ENCODE data around the gene CIAO1.
A peak's percentile ranks its signal among the peaks of the same experiment; 100 is the strongest.

Gene CIAO1

DNA sequence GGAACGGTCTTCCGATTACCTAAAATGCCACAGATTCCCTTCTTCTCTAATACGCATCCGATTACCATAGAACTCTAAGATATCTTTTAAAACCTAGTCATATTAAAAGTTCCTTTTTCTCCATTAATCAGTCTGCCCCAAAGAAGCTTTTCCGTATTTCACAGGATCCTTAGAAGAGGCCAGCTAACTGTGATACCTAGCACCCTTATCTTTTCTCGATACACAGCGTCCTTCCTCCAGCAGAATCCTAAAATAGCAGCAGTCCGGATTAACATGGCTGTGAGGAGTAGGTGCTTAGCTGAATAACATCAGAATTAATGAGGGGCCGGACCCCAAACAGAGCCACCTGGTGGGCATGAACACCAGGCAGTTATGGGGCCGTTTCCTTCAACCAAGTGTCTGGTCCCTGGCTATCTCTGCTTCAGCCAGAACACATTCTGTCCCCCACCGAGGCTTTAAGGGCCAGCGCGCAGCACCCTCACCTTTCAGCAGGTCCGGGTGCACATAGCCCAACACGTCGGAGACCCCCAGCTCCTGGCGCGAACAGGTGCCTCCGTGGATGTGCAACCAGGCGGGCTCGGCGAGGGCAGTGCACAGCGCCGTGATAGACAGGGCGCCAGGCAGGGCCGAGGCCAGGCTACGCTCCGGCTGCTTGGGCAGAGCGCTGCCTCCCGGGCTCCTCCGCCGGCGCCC lies 1.2 kb upstream of the CIAO1 start:
- DNase-seq (ENCODE audit: low read depth) = no peak

DNA sequence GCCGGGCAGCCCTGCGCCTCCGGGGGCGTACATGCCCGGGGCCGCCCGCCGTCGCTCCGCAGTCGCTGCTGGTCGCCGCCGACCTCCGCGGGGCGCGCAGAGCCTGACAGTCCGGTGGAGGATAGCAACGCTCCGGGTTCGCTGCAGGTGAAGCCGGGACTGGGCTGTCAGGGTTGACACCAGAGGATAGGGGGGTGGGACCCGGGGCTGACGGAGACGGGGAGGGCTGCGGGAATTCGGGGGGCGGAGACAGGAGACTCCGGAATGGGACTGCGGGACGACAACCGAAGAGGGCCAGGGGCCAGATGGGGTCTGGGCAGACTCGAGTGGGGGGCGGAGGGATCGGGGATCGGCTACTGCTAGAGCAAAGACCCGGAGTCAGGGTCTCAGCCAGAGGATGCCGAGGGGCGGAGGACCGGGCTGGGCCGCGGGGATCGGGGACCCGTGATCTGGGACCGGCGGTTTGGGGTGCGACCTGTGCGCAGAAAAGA lies 631 bp upstream of the CIAO1 start:
- no peak for DNase-seq (ENCODE audit: low read depth)
- peak overlapping the region; percentile 98 for H3K4me3 ChIP-seq (ENCODE audit: low read depth, low read length)
- TF ChIP-seq, protein P1, sequence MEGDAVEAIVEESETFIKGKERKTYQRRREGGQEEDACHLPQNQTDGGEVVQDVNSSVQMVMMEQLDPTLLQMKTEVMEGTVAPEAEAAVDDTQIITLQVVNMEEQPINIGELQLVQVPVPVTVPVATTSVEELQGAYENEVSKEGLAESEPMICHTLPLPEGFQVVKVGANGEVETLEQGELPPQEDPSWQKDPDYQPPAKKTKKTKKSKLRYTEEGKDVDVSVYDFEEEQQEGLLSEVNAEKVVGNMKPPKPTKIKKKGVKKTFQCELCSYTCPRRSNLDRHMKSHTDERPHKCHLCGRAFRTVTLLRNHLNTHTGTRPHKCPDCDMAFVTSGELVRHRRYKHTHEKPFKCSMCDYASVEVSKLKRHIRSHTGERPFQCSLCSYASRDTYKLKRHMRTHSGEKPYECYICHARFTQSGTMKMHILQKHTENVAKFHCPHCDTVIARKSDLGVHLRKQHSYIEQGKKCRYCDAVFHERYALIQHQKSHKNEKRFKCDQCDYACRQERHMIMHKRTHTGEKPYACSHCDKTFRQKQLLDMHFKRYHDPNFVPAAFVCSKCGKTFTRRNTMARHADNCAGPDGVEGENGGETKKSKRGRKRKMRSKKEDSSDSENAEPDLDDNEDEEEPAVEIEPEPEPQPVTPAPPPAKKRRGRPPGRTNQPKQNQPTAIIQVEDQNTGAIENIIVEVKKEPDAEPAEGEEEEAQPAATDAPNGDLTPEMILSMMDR (IDR thresholded peaks at IDR 0.05; ENCODE audit: control insufficient read depth, extremely low read depth, insufficient read depth) = no peak

More for the DNA sequence above, 1.2 kb upstream of the CIAO1 start:
- H3K4me3 ChIP-seq (ENCODE audit: low read depth, low read length) = peak overlapping the region; percentile 98
- TF ChIP-seq, protein P1 (IDR thresholded peaks at IDR 0.05; ENCODE audit: control insufficient read depth, extremely low read depth, insufficient read depth) = no peak

DNA sequence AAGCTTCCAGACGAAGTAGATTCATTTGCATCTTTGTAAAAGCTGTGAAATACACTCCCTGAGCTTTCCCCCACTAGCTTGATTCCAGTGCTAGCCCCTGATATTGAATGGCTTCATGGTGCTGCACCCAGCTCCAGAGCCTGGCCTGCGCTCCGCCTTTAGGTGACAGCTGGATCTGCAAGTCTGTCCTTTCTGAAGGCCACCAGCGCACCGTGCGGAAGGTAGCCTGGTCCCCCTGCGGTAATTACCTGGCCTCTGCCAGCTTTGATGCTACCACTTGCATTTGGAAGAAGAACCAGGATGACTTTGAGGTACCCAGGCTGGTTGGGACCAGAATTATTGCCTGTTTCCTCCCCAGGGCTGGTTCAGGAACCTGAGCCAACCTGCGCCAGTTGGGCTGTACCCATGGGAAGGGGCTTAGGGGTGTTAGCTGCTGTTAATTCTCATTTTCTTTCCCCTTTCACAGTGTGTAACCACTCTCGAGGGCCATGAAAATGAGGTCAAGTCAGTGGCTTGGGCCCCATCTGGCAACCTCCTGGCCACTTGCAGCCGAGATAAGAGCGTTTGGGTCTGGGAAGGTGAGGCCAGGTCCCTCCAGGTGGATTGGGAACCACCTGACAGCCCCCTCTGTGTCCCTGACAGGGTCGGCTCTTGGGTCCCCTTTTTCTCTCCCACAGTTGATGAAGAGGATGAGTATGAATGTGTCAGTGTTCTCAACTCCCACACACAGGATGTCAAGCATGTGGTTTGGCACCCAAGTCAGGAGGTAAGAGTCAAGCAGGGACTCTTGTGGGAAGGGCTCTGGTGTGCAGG lies 1.3 kb downstream of the CIAO1 start:
- TF ChIP-seq, protein P1 (IDR thresholded peaks at IDR 0.05; ENCODE audit: control insufficient read depth, extremely low read depth, insufficient read depth) = peak; percentile 52
- peak overlapping the region; percentile 98 for H3K4me3 ChIP-seq (ENCODE audit: low read depth, low read length)
- no peak for DNase-seq (ENCODE audit: low read depth)

DNA sequence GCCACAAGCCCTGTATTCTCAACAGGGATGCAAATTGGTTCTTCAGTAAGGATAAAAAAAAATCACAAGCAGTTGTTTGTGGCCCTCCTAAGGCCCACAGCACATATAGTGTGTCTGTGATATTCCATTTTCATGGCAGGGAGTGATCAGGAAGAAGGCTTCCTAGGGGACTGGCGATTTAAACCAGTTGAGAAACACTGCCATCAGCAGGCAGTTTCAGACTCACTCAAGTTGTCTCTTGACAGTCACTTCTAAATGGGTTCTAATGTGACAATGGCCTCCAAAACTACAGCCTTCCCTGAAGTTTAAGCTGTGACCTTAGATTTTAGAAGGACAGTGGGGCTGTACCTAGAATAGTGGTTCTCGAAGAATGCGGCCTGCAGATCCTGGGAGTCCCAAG lies 6.0 kb downstream of the CIAO1 start:
- H3K4me3 ChIP-seq (ENCODE audit: low read depth, low read length) = no peak overlapping the region
- TF ChIP-seq, protein P1 (IDR thresholded peaks at IDR 0.05; ENCODE audit: control insufficient read depth, extremely low read depth, insufficient read depth) = no peak
- no peak for DNase-seq (ENCODE audit: low read depth)

DNA sequence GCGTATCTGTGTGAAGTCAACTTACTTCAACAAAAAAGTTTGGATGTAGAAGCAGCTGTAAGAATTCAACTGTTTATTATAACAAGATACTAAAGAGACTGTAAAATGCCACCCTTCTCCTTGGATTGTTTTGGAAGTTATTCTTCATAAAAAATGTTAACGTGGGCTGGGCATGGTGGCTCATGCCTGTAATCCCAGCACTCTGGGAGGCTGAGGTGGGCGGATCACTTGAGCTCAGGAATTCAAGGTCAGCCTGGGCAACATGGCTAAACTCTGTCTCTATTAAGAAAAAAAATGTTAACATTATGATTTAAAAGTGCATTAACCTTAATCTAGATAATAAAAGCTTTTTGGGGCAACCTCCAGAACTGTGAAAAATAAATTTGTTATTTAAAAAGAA lies 7.7 kb downstream of the CIAO1 start:
- no peak for DNase-seq (ENCODE audit: low read depth)
- H3K4me3 ChIP-seq (ENCODE audit: low read depth, low read length) = no peak overlapping the region
- TF ChIP-seq, protein P1 (IDR thresholded peaks at IDR 0.05; ENCODE audit: control insufficient read depth, extremely low read depth, insufficient read depth) = no peak

DNA sequence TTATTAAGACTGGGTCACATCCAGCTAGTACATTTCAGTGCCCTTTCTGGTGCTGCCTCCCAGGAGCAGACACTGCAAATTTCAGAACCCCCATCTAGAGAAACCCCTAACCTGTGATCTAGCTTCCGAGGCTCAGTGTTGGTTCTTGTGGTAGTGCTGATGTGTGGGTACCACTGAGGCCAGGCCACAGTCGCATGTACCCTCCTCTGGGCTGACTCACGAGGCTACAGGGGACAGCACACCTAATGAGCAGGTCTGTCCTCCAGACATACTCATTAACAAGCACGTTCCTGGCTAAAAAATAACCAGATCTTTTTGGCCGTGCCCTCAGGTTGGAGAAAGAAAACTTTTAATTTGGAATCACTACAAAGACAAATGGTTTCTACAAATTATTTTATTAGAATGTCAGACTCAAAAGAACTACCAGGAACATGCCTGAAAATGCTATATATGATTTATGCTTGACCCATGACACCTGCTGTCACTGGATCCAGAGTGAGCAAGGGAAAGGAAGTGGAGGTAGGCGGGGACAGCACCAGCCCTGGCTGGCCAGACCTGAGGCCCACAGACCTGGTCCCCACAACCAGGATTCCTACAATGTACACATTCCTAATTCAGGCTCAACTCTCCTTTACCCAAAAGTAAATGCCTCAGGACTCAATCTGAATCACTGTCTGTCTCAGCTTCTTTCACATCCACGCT lies 8.5 kb downstream of the CIAO1 start:
- no peak overlapping the region for H3K4me3 ChIP-seq (ENCODE audit: low read depth, low read length)
- DNase-seq (ENCODE audit: low read depth) = no peak
- TF ChIP-seq, protein P1 (IDR thresholded peaks at IDR 0.05; ENCODE audit: control insufficient read depth, extremely low read depth, insufficient read depth) = no peak
